ENCODE data around the gene ZNF177.

DNA sequence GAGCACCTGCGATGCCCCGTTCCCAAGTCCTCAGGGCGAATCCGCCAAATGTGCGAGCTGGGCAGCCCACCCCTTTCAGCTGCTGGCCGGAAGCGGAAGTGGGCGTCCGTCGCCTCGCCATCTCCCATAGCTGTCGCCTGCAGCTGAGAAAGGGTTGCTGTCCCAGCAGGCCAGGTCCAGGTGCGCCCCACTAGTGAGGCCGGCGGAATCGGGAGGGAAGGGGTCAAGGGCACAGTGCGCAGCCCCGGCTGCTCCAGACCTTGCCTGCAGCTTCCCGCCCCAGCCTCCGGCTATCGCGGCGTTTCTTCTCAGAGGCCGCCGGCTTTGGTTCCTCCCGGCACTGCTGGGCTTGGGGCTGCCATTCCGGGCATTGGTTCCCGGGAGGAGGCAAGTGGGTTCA, at the start of gene ZNF177:
- TF ChIP-seq, protein P1, sequence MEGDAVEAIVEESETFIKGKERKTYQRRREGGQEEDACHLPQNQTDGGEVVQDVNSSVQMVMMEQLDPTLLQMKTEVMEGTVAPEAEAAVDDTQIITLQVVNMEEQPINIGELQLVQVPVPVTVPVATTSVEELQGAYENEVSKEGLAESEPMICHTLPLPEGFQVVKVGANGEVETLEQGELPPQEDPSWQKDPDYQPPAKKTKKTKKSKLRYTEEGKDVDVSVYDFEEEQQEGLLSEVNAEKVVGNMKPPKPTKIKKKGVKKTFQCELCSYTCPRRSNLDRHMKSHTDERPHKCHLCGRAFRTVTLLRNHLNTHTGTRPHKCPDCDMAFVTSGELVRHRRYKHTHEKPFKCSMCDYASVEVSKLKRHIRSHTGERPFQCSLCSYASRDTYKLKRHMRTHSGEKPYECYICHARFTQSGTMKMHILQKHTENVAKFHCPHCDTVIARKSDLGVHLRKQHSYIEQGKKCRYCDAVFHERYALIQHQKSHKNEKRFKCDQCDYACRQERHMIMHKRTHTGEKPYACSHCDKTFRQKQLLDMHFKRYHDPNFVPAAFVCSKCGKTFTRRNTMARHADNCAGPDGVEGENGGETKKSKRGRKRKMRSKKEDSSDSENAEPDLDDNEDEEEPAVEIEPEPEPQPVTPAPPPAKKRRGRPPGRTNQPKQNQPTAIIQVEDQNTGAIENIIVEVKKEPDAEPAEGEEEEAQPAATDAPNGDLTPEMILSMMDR (IDR thresholded peaks at IDR 0.05; ENCODE audit: borderline replicate concordance, extremely low read depth, low read length, poor library complexity, severe bottlenecking) = no peak
- TF ChIP-seq EZH2 (IDR thresholded peaks at IDR 0.05; ENCODE audit: borderline replicate concordance, low read depth, low read length, severe bottlenecking) = no peak

All from DND-41 (cell line).